ENCODE data around the gene DMD. TPM values are rescaled to one million over a fixed set of nuclear protein-coding genes. Genes with fewer than 3 reads are reported as not detected.

The DMD gene
- total and polyA plus RNA-seq, 8 donors = 6.8 to 117 (median 44.2) TPM

GRCh38 chrX:32139476-32139875 lies 1071.9 kb downstream of the DMD start:
- DNase-seq = no peak
- no peaks in the 10 kb centered on the region for H3K4me1 ChIP-seq
- no peak for TF ChIP-seq EP300 (IDR thresholded peaks at IDR 0.05)
- no peak for TF ChIP-seq POLR2AphosphoS5 (IDR thresholded peaks at IDR 0.05)
- no peak for TF ChIP-seq POLR2A (IDR thresholded peaks at IDR 0.05)
- TF ChIP-seq, protein P1, sequence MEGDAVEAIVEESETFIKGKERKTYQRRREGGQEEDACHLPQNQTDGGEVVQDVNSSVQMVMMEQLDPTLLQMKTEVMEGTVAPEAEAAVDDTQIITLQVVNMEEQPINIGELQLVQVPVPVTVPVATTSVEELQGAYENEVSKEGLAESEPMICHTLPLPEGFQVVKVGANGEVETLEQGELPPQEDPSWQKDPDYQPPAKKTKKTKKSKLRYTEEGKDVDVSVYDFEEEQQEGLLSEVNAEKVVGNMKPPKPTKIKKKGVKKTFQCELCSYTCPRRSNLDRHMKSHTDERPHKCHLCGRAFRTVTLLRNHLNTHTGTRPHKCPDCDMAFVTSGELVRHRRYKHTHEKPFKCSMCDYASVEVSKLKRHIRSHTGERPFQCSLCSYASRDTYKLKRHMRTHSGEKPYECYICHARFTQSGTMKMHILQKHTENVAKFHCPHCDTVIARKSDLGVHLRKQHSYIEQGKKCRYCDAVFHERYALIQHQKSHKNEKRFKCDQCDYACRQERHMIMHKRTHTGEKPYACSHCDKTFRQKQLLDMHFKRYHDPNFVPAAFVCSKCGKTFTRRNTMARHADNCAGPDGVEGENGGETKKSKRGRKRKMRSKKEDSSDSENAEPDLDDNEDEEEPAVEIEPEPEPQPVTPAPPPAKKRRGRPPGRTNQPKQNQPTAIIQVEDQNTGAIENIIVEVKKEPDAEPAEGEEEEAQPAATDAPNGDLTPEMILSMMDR (IDR thresholded peaks at IDR 0.05) = no peak
- no peak overlapping the region for H3K27ac ChIP-seq
- no peaks in the 10 kb centered on the region for H3K36me3 ChIP-seq
- H3K27me3 ChIP-seq = no peaks in the 10 kb centered on the region
- no peak overlapping the region for H3K4me3 ChIP-seq
- H3K9me3 ChIP-seq = no peaks in the 10 kb centered on the region
- intact Hi-C loops (cut with DNase I; ENCODE audit: low total_unique reads) = no loop called here

DNA sequence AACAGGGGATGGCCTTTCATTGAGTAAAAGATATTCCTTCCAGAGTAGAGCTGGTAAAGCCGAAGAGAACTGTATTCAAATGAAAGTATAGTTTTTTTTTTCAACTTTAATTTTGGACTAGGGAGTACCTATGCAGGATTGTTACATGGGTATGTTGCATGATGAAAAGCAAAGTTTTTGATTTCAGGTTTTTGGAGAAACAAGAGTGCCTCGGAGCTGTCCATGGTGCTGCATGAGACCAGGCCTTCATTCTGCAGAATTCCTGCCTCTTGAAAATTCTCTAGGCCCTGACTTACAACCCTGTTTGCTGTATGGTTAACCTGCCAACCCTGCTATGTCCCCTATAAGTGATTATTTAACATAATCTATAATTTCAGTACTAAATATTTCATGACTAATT lies 1073.8 kb downstream of the DMD start:
- no peak overlapping the region for H3K4me3 ChIP-seq
- no peak overlapping the region for H3K27ac ChIP-seq
- intact Hi-C loops (cut with DNase I; ENCODE audit: low total_unique reads) = no loop called here
- TF ChIP-seq POLR2AphosphoS5 (IDR thresholded peaks at IDR 0.05) = no peak
- TF ChIP-seq EP300 (IDR thresholded peaks at IDR 0.05) = no peak
- TF ChIP-seq, protein P1 (IDR thresholded peaks at IDR 0.05) = no peak
- no peak for TF ChIP-seq POLR2A (IDR thresholded peaks at IDR 0.05)
- no peaks in the 10 kb centered on the region for H3K27me3 ChIP-seq
- H3K36me3 ChIP-seq = no peaks in the 10 kb centered on the region
- H3K9me3 ChIP-seq = no peaks in the 10 kb centered on the region
- no peaks in the 10 kb centered on the region for H3K4me1 ChIP-seq
- peak in 1 of 2 donors; percentile 52 for DNase-seq
- 26 to 60% (median 42%) methylated on average over 2 of the region's 2 CpGs for WGBS, 5 donors

DNA sequence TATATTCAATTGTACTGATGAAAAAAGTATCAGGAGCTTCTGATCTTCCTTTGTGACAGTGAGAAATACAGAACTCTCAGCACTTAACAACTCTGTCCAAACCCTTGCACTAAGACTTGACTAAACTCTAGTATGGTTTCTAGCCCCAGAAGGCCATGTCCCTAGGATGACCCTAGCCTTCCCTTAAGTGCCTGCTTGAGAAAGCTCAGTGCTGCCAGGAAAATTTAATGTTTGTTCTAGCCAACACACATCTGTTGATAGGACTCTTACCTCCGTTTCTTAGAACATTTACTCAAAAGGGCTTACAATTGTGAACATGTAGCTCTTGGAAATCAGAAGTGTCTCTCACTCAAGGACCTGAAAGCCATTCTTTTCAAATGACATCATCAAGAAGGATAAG lies 1084.4 kb downstream of the DMD start:
- no peaks in the 10 kb centered on the region for H3K9me3 ChIP-seq
- intact Hi-C loops (cut with DNase I; ENCODE audit: low total_unique reads) = no loop called here
- no peak for DNase-seq
- H3K27me3 ChIP-seq = no peaks in the 10 kb centered on the region
- H3K36me3 ChIP-seq = no peaks in the 10 kb centered on the region
- 10 to 40% (median 18%) methylated on average over 1 of the region's 1 CpG for WGBS, 5 donors
- no peak overlapping the region for H3K27ac ChIP-seq
- no peak overlapping the region for H3K4me3 ChIP-seq
- TF ChIP-seq, protein P1 (IDR thresholded peaks at IDR 0.05) = no peak
- TF ChIP-seq POLR2AphosphoS5 (IDR thresholded peaks at IDR 0.05) = no peak
- no peak for TF ChIP-seq POLR2A (IDR thresholded peaks at IDR 0.05)
- TF ChIP-seq EP300 (IDR thresholded peaks at IDR 0.05) = no peak
- H3K4me1 ChIP-seq = no peaks in the 10 kb centered on the region

DNA sequence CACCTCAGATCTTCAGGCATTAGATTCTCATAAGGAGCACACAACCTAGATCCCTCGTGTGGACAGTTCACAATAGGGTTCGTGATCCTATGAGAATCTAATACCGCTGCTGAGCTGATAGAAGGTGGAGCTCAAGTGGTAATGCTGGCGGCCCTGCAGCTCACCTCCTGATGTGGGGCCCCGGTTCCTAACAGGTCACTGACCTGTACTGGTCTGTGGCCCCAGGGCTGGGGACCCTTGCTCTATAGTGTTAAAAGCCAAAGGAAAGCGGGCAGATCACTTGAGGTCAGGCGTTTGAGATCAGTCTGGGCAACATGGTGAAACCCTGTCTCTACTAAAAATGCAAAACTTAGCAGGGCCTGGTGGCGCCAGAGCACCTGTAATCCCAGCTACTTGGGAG lies 1092.5 kb downstream of the DMD start:
- Histone ChIP-seq H3K9me3 (no peaks in the 10 kb centered on the region), H3K27me3 (no peaks in the 10 kb centered on the region), H3K4me3 (no peak overlapping the region), H3K27ac (no peak overlapping the region), H3K4me1 (no peaks in the 10 kb centered on the region), H3K36me3 (no peaks in the 10 kb centered on the region)
- intact Hi-C loops (cut with DNase I; ENCODE audit: low total_unique reads) = no loop called here
- TF ChIP-seq POLR2A (IDR thresholded peaks at IDR 0.05) = no peak
- 69 to 92% (median 85%) methylated on average over 5 to 8 of the region's 8 CpGs for WGBS, 5 donors
- no peak for DNase-seq

DNA sequence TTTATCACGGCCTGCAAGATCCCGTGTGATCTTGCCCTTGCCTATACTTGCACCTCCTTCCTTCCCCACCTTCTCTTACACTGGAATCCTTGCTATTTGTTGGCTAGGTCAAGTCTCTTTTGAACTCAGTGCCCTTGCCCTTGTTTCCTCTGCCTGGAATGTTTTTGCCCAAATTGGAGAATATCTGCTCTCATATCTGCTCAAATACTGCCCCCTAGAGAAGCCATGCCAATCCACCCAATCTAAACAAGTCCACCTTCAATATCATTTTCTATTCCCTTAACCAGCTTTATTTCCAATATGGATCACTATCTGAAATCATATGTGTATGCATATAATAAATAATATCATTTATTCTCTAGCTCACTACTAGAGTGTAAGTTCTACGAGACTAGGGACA lies 1095.3 kb downstream of the DMD start:
- H3K27ac ChIP-seq = no peak overlapping the region
- intact Hi-C loops (cut with DNase I; ENCODE audit: low total_unique reads) = no loop called here
- H3K27me3 ChIP-seq = no peaks in the 10 kb centered on the region
- H3K4me3 ChIP-seq = no peak overlapping the region
- H3K4me1 ChIP-seq = no peaks in the 10 kb centered on the region
- no peaks in the 10 kb centered on the region for H3K9me3 ChIP-seq
- DNase-seq = no peak
- 71 to 96% (median 74%) methylated on average over 2 to 3 of the region's 3 CpGs for WGBS, 5 donors
- no peaks in the 10 kb centered on the region for H3K36me3 ChIP-seq
- no peak for TF ChIP-seq POLR2A (IDR thresholded peaks at IDR 0.05)
- TF ChIP-seq, protein P1 (IDR thresholded peaks at IDR 0.05) = no peak
- no peak for TF ChIP-seq EP300 (IDR thresholded peaks at IDR 0.05)
- no peak for TF ChIP-seq POLR2AphosphoS5 (IDR thresholded peaks at IDR 0.05)
